AG04450 (cell line): Measurements from ENCODE around the gene PIK3R5. TPM values are rescaled to one million over a fixed set of nuclear protein-coding genes. Genes with fewer than 3 reads are reported as not detected.

Source experiments
- CTCF ChIA-PET: fragments of 300-600, 350-600 bp; formaldehyde crosslinking; extraction: SDS; loops from one replicate; lab custom pipeline; 2022; ENCODE audit warnings: antibody characterized with exemption, inconsistent platforms; lab: Charles Lee
- POLR2A ChIA-PET: fragments of 350-600 bp; formaldehyde crosslinking; extraction: SDS; loops from one replicate; lab custom pipeline; 2021; ENCODE audit warnings: antibody characterized with exemption, inconsistent platforms; lab: Yijun Ruan, JAX
- DNase-seq: peaks from one replicate; pipeline ENCODE4 v3.0.0-alpha.2; 2011; ENCODE audit warnings: low read depth, low spot score
- H3K27ac ChIP-seq: one replicate; pipeline ENCODE4 v1.5.1; 2012; ENCODE audit warnings: low read depth, low read length, control low read depth
- H3K27me3 ChIP-seq: one replicate; pipeline ENCODE4 v1.6.0; 2012; ENCODE audit warnings: low read length; ENCODE audit not compliant: control insufficient read depth, insufficient read depth
- H3K4me3 ChIP-seq: 2 replicates; pipeline ENCODE4 v1.5.1; 2011; ENCODE audit warnings: mild to moderate bottlenecking, low read depth, low read length, control low read depth
- H3K9me3 ChIP-seq: 2 replicates; pipeline ENCODE4 v1.5.1; 2012; ENCODE audit warnings: low read length; ENCODE audit not compliant: control insufficient read depth, insufficient read depth
- polyA plus RNA-seq: library from polyadenylated mRNA; depleted of rRNA; stranded (reverse); fragments of >200 nt; gene quantifications from 2 replicates; pipeline ENCODE4 v1.2.3, GENCODE V29; 2011
- TF ChIP-seq, protein P1 (sequence below): IDR thresholded peaks from 2 replicates; pipeline ENCODE4 v1.5.1; 2011; ENCODE audit warnings: low read depth, low read length, control low read depth, inconsistent platforms

Gene PIK3R5
- polyA plus RNA-seq, 1 experiment = not detected

DNA sequence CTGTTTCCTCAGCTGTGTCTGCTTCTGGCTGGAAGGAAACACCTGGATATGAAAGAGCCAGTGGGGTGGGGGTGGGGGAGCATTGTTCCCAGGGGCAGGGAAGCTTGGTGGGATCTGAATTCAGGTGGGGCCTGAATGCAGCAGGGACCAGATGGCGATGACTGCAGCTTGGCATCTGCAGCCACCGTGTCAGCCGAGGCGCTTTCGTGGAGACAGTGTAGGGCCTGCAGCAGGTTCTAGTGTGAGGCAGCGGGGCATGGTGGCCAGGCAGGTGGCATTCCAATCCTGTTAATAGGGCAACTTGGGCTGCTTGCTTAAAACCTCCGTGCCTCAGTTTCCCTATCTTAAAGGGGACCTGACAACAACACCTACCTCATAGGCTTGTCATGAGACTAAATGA lies 99.7 kb downstream of the PIK3R5 start:
- Histone ChIP-seq H3K9me3 (no peaks in the 10 kb centered on the region), H3K27ac (no peak overlapping the region), H3K4me3 (no peak overlapping the region), H3K27me3 (peaks cover 3% of the 10 kb centered on the region)
- no peak for DNase-seq
- TF ChIP-seq, protein P1, sequence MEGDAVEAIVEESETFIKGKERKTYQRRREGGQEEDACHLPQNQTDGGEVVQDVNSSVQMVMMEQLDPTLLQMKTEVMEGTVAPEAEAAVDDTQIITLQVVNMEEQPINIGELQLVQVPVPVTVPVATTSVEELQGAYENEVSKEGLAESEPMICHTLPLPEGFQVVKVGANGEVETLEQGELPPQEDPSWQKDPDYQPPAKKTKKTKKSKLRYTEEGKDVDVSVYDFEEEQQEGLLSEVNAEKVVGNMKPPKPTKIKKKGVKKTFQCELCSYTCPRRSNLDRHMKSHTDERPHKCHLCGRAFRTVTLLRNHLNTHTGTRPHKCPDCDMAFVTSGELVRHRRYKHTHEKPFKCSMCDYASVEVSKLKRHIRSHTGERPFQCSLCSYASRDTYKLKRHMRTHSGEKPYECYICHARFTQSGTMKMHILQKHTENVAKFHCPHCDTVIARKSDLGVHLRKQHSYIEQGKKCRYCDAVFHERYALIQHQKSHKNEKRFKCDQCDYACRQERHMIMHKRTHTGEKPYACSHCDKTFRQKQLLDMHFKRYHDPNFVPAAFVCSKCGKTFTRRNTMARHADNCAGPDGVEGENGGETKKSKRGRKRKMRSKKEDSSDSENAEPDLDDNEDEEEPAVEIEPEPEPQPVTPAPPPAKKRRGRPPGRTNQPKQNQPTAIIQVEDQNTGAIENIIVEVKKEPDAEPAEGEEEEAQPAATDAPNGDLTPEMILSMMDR = no peak
- CTCF ChIA-PET = interaction anchor here (0.6 kb wide), 1 partner anchor 654 kb away, joined by 6 read pairs; no protein-coding TSS in a partner anchor
- POLR2A ChIA-PET = no interaction called here

DNA sequence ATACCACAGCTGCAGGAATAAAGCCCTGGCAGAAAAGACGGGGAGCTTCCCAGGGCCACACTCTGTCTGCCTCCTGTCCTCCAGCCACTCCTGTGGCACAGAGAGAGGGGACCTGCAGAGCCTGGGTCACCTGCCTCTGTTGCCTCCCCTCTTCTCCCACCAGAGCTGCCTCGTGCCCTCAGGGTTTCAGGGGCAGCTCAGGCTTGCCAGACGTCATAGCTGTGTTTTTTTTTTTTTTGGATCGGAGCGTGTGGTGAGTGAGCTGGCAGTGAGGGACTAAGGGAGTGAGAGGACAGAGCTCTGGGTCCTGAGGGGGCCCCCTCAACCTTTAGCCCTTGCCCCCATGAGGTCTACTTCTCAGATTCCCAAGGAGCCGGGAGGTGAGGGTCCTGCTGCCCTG lies 100.1 kb downstream of the PIK3R5 start:
- no peak overlapping the region for H3K27ac ChIP-seq
- ChIA-PET POLR2A (no interaction called here), CTCF (interaction anchor here (0.6 kb wide), 1 partner anchor 655 kb away, joined by 6 read pairs; no protein-coding TSS in a partner anchor)
- H3K27me3 ChIP-seq = peaks cover 3% of the 10 kb centered on the region
- H3K9me3 ChIP-seq = no peaks in the 10 kb centered on the region
- no peak overlapping the region for H3K4me3 ChIP-seq
- TF ChIP-seq, protein P1 = no peak
- DNase-seq = no peak

DNA sequence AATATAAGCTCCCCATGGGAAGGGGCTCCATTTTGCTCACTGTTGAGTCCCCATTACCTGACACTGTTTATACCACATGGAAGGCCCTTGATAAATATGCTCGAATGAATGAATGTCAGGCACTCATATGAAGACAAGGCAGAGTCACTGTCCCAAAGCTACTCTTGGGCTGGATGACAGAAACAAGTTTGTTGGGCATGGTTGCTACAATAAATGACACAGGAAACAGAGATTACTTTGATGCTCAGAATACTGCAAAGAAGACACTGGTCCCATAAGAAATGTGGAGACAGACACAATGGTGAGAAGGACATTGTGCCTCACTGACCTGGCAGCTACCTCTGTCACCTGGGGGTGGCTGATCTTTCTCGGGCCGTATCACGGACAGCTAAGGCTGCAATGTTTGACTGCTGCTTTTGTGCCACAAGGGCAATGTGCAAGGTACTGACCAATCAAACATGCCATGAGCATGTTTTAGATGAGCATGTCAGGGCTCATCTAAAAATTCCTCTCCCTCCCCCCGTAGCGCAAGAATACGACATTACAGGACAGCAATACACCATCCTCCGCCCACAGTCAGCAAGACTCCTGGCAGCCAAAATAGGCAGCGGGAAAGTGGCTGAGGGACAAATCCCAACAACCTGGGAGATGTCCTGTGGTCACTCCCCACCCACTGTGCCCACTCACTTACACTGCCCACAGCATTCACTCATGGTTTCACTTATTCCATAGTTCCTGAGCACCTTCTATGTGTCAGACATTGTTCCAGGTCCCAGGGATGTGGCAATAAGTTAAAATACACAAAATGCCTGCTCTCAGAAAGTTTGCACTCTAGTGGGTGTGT lies 103.1 kb downstream of the PIK3R5 start:
- CTCF ChIA-PET = no interaction called here
- H3K27ac ChIP-seq = no peak overlapping the region
- H3K4me3 ChIP-seq = no peak overlapping the region
- TF ChIP-seq, protein P1 = no peak
- H3K9me3 ChIP-seq = no peaks in the 10 kb centered on the region
- no peak for DNase-seq
- POLR2A ChIA-PET = no interaction called here
- no peaks in the 10 kb centered on the region for H3K27me3 ChIP-seq

DNA sequence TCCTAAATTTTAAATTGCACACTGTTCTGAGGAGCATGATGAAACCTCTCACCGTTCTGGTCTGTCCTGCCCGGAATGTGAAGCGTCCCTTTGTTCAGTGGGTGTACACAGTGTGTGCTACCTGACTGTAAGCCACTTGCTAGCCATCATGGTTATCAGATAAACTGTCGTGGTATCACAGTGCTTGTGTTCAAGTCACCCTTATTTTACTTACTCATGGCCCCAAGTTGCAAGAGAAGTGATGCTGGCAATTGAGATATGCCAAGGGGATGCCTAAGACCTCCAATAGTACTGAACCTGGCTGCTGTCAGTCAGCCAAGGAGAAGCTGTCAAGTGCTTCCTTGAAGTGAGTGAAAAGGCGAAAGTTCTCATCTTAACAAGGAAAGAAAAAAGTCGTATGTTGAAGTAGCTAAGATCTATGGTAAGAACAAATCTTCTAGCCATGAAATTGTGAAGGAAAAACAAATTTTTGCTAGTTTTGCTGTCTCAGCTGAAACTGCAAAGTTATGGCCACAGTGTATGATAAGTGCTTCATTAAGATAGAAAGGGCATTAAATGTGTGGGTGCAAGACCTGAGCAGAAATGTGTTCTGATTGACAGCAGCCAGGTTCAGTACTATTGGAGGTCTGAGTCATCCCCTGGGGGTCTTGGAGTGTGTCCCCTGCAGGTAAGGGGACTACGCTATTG lies 103.9 kb downstream of the PIK3R5 start:
- DNase-seq = no peak
- POLR2A ChIA-PET = no interaction called here
- H3K27me3 ChIP-seq = no peaks in the 10 kb centered on the region
- no peak overlapping the region for H3K27ac ChIP-seq
- CTCF ChIA-PET = no interaction called here
- no peak overlapping the region for H3K4me3 ChIP-seq
- TF ChIP-seq, protein P1 = no peak
- H3K9me3 ChIP-seq = no peaks in the 10 kb centered on the region

DNA sequence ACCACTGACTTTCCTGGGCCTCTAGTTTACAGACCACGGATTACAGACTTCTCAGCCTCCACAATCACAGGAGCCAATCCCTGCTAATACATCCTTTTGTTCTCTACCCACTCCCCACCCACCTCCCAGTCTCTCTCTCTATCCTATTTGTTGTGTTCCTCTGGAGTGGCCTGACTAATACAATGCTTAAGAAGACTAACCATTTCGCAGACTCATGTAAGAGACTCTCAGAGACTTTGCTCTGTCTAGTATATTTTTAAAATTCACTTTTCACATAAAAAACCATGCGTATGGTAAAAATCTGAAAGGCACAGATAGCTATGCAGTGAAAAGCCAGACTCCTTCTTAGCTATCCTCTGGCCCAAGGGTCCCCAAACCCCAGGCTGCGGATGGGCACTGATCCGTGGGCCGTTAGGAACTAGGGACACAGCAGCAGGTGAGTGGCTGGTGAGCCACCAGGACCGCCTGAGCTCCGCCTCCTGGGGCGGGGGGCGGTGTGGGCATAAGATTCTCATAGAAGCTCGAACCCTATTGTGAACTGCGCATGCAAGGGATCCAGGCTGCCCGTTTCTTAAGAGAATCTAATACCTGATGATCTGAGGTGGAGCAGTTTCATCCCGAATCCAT lies 105.6 kb downstream of the PIK3R5 start:
- Histone ChIP-seq H3K9me3 (no peaks in the 10 kb centered on the region), H3K4me3 (no peak overlapping the region), H3K27ac (no peak overlapping the region), H3K27me3 (no peaks in the 10 kb centered on the region)
- CTCF ChIA-PET = no interaction called here
- TF ChIP-seq, protein P1 = no peak
- POLR2A ChIA-PET = no interaction called here
- no peak for DNase-seq
